ENCODE results near the gene PRSS37.
"Not testable (repeated sequence)": the region's sequence is repeated elsewhere in the genome, so short reads cannot be mapped to it uniquely, and the experiment has no call there.

The PRSS37 gene

GRCh38 chr7:141847996-141848395 is 6.7 kb upstream of the PRSS37 start:
- no peak for DNase-seq (ENCODE audit: low read depth)
- no peak for TF ChIP-seq CTCF (IDR thresholded peaks at IDR 0.05; ENCODE audit: low read depth, low read length, missing control alignments)
- in situ Hi-C loops (cut with HindIII; ENCODE audit: low sequenced_read_pairs), result no loop called here
- H3K4me3 ChIP-seq (ENCODE audit: low read depth, low read length), result no peak overlapping the region

- no peak overlapping the region for H3K4me3 ChIP-seq (ENCODE audit: low read depth, low read length)
- TF ChIP-seq CTCF (IDR thresholded peaks at IDR 0.05; ENCODE audit: low read depth, low read length, missing control alignments), result no peak
- in situ Hi-C loops (cut with HindIII; ENCODE audit: low sequenced_read_pairs), result no loop called here
- DNase-seq (ENCODE audit: low read depth), result no peak
These were observed 3.0 kb upstream of the PRSS37 start for GRCh38 chr7:141844256-141844655.

- DNase-seq (ENCODE audit: low read depth), result no peak
- no peak overlapping the region for H3K4me3 ChIP-seq (ENCODE audit: low read depth, low read length)
- TF ChIP-seq CTCF (IDR thresholded peaks at IDR 0.05; ENCODE audit: low read depth, low read length, missing control alignments), result no peak
- in situ Hi-C loops (cut with HindIII; ENCODE audit: low sequenced_read_pairs), result no loop called here
These were observed 1.6 kb upstream of the PRSS37 start for GRCh38 chr7:141842904-141843303.

GRCh38 chr7:141840708-141841107 is 577 bp downstream of the PRSS37 start:
- H3K4me3 ChIP-seq (ENCODE audit: low read depth, low read length), result no peak overlapping the region
- in situ Hi-C loops (cut with HindIII; ENCODE audit: low sequenced_read_pairs), result no loop called here
- TF ChIP-seq CTCF (IDR thresholded peaks at IDR 0.05; ENCODE audit: low read depth, low read length, missing control alignments), result no peak
- DNase-seq (ENCODE audit: low read depth), result no peak

- H3K4me3 ChIP-seq (ENCODE audit: low read depth, low read length), result no peak overlapping the region
- no peak for DNase-seq (ENCODE audit: low read depth)
- in situ Hi-C loops (cut with HindIII; ENCODE audit: low sequenced_read_pairs), result no loop called here
- no peak for TF ChIP-seq CTCF (IDR thresholded peaks at IDR 0.05; ENCODE audit: low read depth, low read length, missing control alignments)
These were observed 2.0 kb downstream of the PRSS37 start for GRCh38 chr7:141839256-141839655.

- H3K4me3 ChIP-seq (ENCODE audit: low read depth, low read length), result no peak overlapping the region
- TF ChIP-seq CTCF (IDR thresholded peaks at IDR 0.05; ENCODE audit: low read depth, low read length, missing control alignments), result no peak
- no peak for DNase-seq (ENCODE audit: low read depth)
- in situ Hi-C loops (cut with HindIII; ENCODE audit: low sequenced_read_pairs), result no loop called here
These were observed 2.7 kb downstream of the PRSS37 start for GRCh38 chr7:141838581-141838980.

- no peak for TF ChIP-seq CTCF (IDR thresholded peaks at IDR 0.05; ENCODE audit: low read depth, low read length, missing control alignments)
- in situ Hi-C loops (cut with HindIII; ENCODE audit: low sequenced_read_pairs), result no loop called here
- no peak overlapping the region for H3K4me3 ChIP-seq (ENCODE audit: low read depth, low read length)
- no peak for DNase-seq (ENCODE audit: low read depth)
These were observed 3.6 kb downstream of the PRSS37 start for GRCh38 chr7:141837683-141838082.

GRCh38 chr7:141822432-141822831 is 18.9 kb downstream of the PRSS37 start:
- DNase-seq (ENCODE audit: low read depth); H3K4me3 ChIP-seq (ENCODE audit: low read depth, low read length); in situ Hi-C loops (cut with HindIII; ENCODE audit: low sequenced_read_pairs): not testable (repeated sequence)

Measured in astrocyte of the cerebellum (primary cell).